Psoas muscle (tissue), 8 donors: ENCODE measurements around the gene CFAP46. TPM values are rescaled to one million over a fixed set of nuclear protein-coding genes. Genes with fewer than 3 reads are reported as not detected.

Experiments used
- ATAC-seq, 4 donors: fragments of 200-7000 bp; cut with Tn5 transposase; one replicate each; pipeline ENCODE4 v1.9.1; 2020; ENCODE audit warnings: moderate library complexity in 3 of 4, mild to moderate bottlenecking in 2 of 4
- DNase-seq, 2 donors: peaks; one replicate each; pipeline ENCODE4 v3.0.0-alpha.2; 2020
- H3K27ac ChIP-seq: fragments of 200-600 bp; one replicate; pipeline ENCODE4 v1.8.0; 2022
- H3K27me3 ChIP-seq, 3 donors: fragments of 200-600 bp in 1 of 3; one replicate each; pipeline versions ENCODE4 v1.6.1 to v1.8.0; 2013 to 2022; ENCODE audit warnings: low read length in 2 of 3, mild to moderate bottlenecking in 2 of 3, moderate library complexity in 1 of 3; ENCODE audit not compliant: insufficient read depth in 3 of 3
- H3K36me3 ChIP-seq, 2 donors: fragments of 200-600 bp in 1 of 2; one replicate each; pipeline versions ENCODE4 v1.6.1 to v1.8.0; 2013 to 2022; ENCODE audit warnings: low read depth in 1 of 2, mild to moderate bottlenecking in 1 of 2, moderate library complexity in 1 of 2; ENCODE audit not compliant: insufficient read depth in 1 of 2
- H3K4me1 ChIP-seq: fragments of 200-600 bp; one replicate; pipeline ENCODE4 v1.8.0; 2022
- H3K4me3 ChIP-seq: fragments of 200-600 bp; one replicate; pipeline ENCODE4 v1.8.0; 2022; ENCODE audit warnings: mild to moderate bottlenecking
- H3K9me3 ChIP-seq: fragments of 200-600 bp; one replicate; pipeline ENCODE4 v1.8.0; 2022
- CTCF ChIP-seq: fragments of 200-600 bp; IDR thresholded peaks from one replicate; pipeline ENCODE4 v1.8.0; 2022; ENCODE audit warnings: antibody characterized with exemption
- WGBS, 3 donors: extraction: QIAGEN DNeasy Blood & Tissue Kit; methylation state at CpG; one replicate each; pipeline versions ENCODE4 v1.1.6 to v1.1.7; 2013; 5-methylcytosine and 5-hydroxymethylcytosine counted together
- intact Hi-C, 2 donors: fragments of 100-400 bp; cut with DNase I; formaldehyde crosslinking; loops; one replicate each; pipeline versions ENCODE4 v1.11.0 to v1.14.2; 2022
- polyA plus RNA-seq, 3 donors: library from polyadenylated mRNA; stranded (reverse); fragments of 200-250 nt; gene quantifications; one replicate each; pipeline ENCODE4 v1.2.3, GENCODE V29; 2013
- total RNA-seq, 4 donors: library from RNA; stranded (reverse); fragmentation: NEBNext Ultra II Directional in 2 of 4; extraction: Animal tissue kit (Norgen Biotek cat#: 25700) in 2 of 4; gene quantifications; one replicate each; pipeline versions ENCODE4 v1.2.1 to v1.2.4, GENCODE V29; 2021 to 2023
- donor health status: healthy with polysubstance abuse.
- donor health status: DM: no; HTN: no; CAD: no; lungs with moderate emphysema.
- donor health status: Bipolar disorder and iron deficiency.
- donor health status: healthy.
- donor health status: DM: yes; HTN: yes; CAD: no.
- donor health status: DM: no; HTN: no; CAD: no.
- donor health status: DM: no; HTN: no; CAD: no.
- donor health status: DM: yes; HTN: yes; CAD: no.

The CFAP46 gene
- total and polyA plus RNA-seq, 7 donors = 3.9 to 25.4 (median 13.8) TPM

- peak in 1 of 2 donors; percentile 30 for DNase-seq
Measured at GRCh38 chr10:132906836-132907235, 35.5 kb downstream of the CFAP46 start.

GRCh38 chr10:132906106-132906505, 36.3 kb downstream of the CFAP46 start:
- DNase-seq (peak in 1 of 2 donors; percentile 26), ATAC-seq (no peak)
- no peaks in the 10 kb centered on the region for H3K9me3 ChIP-seq
- no peak overlapping the region for H3K27ac ChIP-seq
- H3K4me3 ChIP-seq = no peak overlapping the region
- intact Hi-C loops = loop anchor here in 1 of 2 donors (10.0 kb wide), 1 partner anchor 61 kb away; no protein-coding TSS in a partner anchor
- peaks cover 0 to 42% (median 8%) of the 10 kb centered on the region in 3 donors for H3K27me3 ChIP-seq
- WGBS, 3 donors = 43 to 66% (median 49%) methylated on average over 15 of the region's 15 CpGs
- no peaks in the 10 kb centered on the region for H3K36me3 ChIP-seq
- no peak for TF ChIP-seq CTCF
- H3K4me1 ChIP-seq = no peaks in the 10 kb centered on the region

More at GRCh38 chr10:132906836-132907235, 35.5 kb downstream of the CFAP46 start:
- TF ChIP-seq CTCF = no peak
- Histone ChIP-seq H3K4me3 (no peak overlapping the region), H3K27me3 (peaks cover 0 to 47% (median 8%) of the 10 kb centered on the region in 3 donors), H3K27ac (no peak overlapping the region), H3K9me3 (no peaks in the 10 kb centered on the region), H3K36me3 (no peaks in the 10 kb centered on the region), H3K4me1 (no peaks in the 10 kb centered on the region)
- ATAC-seq = no peak
- intact Hi-C loops = loop anchor here in 1 of 2 donors (10.0 kb wide), 1 partner anchor 62 kb away; no protein-coding TSS in a partner anchor
- WGBS, 3 donors = 65 to 67% (median 66%) methylated on average over 19 of the region's 19 CpGs

GRCh38 chr10:132905661-132906060, 36.7 kb downstream of the CFAP46 start:
- intact Hi-C loops = loop anchor here in 1 of 2 donors (10.0 kb wide), 1 partner anchor 61 kb away; no protein-coding TSS in a partner anchor
- Histone ChIP-seq H3K9me3 (no peaks in the 10 kb centered on the region), H3K4me3 (no peak overlapping the region), H3K27ac (no peak overlapping the region), H3K4me1 (no peaks in the 10 kb centered on the region), H3K36me3 (no peaks in the 10 kb centered on the region), H3K27me3 (peaks cover 0 to 37% (median 8%) of the 10 kb centered on the region in 3 donors)
- 76 to 92% (median 85%) methylated on average over 1 of the region's 1 CpG for WGBS, 3 donors
- DNase-seq (no peak), ATAC-seq (no peak)
- no peak for TF ChIP-seq CTCF

- Histone ChIP-seq H3K9me3 (no peaks in the 10 kb centered on the region), H3K27me3 (peaks cover 0 to 38% (median 8%) of the 10 kb centered on the region in 3 donors), H3K36me3 (no peaks in the 10 kb centered on the region), H3K27ac (no peak overlapping the region), H3K4me1 (no peaks in the 10 kb centered on the region), H3K4me3 (no peak overlapping the region)
- ATAC-seq (no peak), DNase-seq (peak in 1 of 2 donors; percentile 25)
- intact Hi-C loops = loop anchor here in 1 of 2 donors (10.0 kb wide), 1 partner anchor 60 kb away; no protein-coding TSS in a partner anchor
- TF ChIP-seq CTCF = no peak
- 87 to 88% (median 87%) methylated on average over 21 of the region's 21 CpGs for WGBS, 3 donors
Measured at GRCh38 chr10:132904814-132905649, 37.3 kb downstream of the CFAP46 start.
